B cell (primary cell): ENCODE results near the gene PAQR6. TPM values are rescaled to one million over a fixed set of nuclear protein-coding genes. Genes with fewer than 3 reads are reported as not detected.
A peak's percentile ranks its signal among the peaks of the same experiment; 100 is the strongest.

Experiments
- ATAC-seq: fragments of 200-7000 bp; cut with Tn5 transposase; one replicate; pipeline ENCODE4 v1.10.0; 2021; ENCODE audit warnings: low read depth, mild to moderate bottlenecking, moderate number of reproducible peaks, moderate library complexity
- CTCF ChIA-PET: fragments of 350-600 bp; sonication (Branson Sonifier 250); formaldehyde crosslinking; loops from one replicate; lab custom pipeline; 2021; ENCODE audit warnings: antibody characterized with exemption, inconsistent platforms; lab: Charles Lee
- POLR2A ChIA-PET: fragments of 350-600 bp; sonication (Branson Sonifier 250); formaldehyde crosslinking; loops from one replicate; lab custom pipeline; 2021; ENCODE audit warnings: antibody characterized with exemption; lab: Charles Lee
- DNase-seq: peaks from one replicate; pipeline ENCODE4 v3.0.0; 2013
- H2AFZ ChIP-seq: 2 replicates; pipeline ENCODE4 v1.6.1; 2012; ENCODE audit warnings: mild to moderate bottlenecking, low read depth, low read length; ENCODE audit not compliant: insufficient read depth, poor library complexity, severe bottlenecking
- H3K27ac ChIP-seq, 2 donors: 1 replicate in 1 of 2; 2 replicates in 1 of 2; pipeline ENCODE4 v1.5.1; 2012 to 2013; ENCODE audit warnings: low read length in 2 of 2, mild to moderate bottlenecking in 2 of 2, moderate library complexity in 1 of 2
- H3K27me3 ChIP-seq, 4 experiments: fragments of 200-600 bp in 1 of 4; sonication (generic) in 1 of 4; replicated peaks in 1 of 4; 1 replicate in 2 of 4; 2 replicates in 2 of 4; pipeline versions ENCODE4 v1.6.1 to v1.7.0; 2013 to 2016; ENCODE audit warnings: low read length in 3 of 4, mild to moderate bottlenecking in 2 of 4, mixed read lengths in 1 of 4, moderate library complexity in 1 of 4; ENCODE audit not compliant: insufficient read depth in 4 of 4, control insufficient read depth in 3 of 4; ENCODE audit errors: control extremely low read depth in 1 of 4
- H3K36me3 ChIP-seq, 2 experiments: replicated peaks in 1 of 2; 1 replicate in 1 of 2; 2 replicates in 1 of 2; pipeline versions ENCODE4 v1.6.1 to v1.7.1; 2013; ENCODE audit warnings: low read length in 1 of 2; ENCODE audit not compliant: insufficient read depth in 2 of 2, control insufficient read depth in 1 of 2; ENCODE audit errors: control extremely low read depth in 1 of 2, extremely low read depth in 1 of 2
- H3K4me1 ChIP-seq, 2 donors: fragments of 200-600 bp in 1 of 2; sonication (generic) in 1 of 2; 1 replicate in 1 of 2; 2 replicates in 1 of 2; pipeline versions ENCODE4 v1.5.1 to v1.6.1; 2013 to 2017; ENCODE audit warnings: low read length in 2 of 2; ENCODE audit not compliant: control insufficient read depth in 2 of 2, insufficient read depth in 2 of 2
- H3K4me2 ChIP-seq: replicated peaks from 2 replicates; pipeline ENCODE3; 2012; ENCODE audit warnings: mild to moderate bottlenecking, low read depth, low read length; ENCODE audit not compliant: poor library complexity, severe bottlenecking
- H3K4me3 ChIP-seq, 5 experiments: fragments of 200-600 bp in 1 of 5; sonication (generic) in 1 of 5; 1 replicate in 3 of 5; 2 replicates in 2 of 5; pipeline versions ENCODE4 v1.5.1 to v1.7.0; 2011 to 2016; ENCODE audit warnings: low read length in 4 of 5, mild to moderate bottlenecking in 4 of 5, low read depth in 2 of 5, control low read depth in 1 of 5, moderate library complexity in 1 of 5; ENCODE audit not compliant: insufficient read depth in 1 of 5; ENCODE audit errors: control extremely low read depth in 1 of 5, extremely low read depth in 1 of 5
- H3K79me2 ChIP-seq: fragments of 200-600 bp; sonication (generic); one replicate; pipeline ENCODE4 v1.6.0; 2016; ENCODE audit warnings: low read length; ENCODE audit not compliant: control insufficient read depth, insufficient read depth
- H3K9ac ChIP-seq: fragments of 200-600 bp; sonication (generic); 2 replicates; pipeline ENCODE4 v1.6.1; 2017; ENCODE audit warnings: mild to moderate bottlenecking, low read length, moderate library complexity
- H3K9me3 ChIP-seq, 3 donors: one replicate each; pipeline versions ENCODE4 v1.6.1 to v1.7.1; 2013; ENCODE audit warnings: low read length in 2 of 3; ENCODE audit not compliant: control insufficient read depth in 2 of 3, insufficient read depth in 1 of 3; ENCODE audit errors: control extremely low read depth in 1 of 3
- H4K20me1 ChIP-seq: 2 replicates; pipeline ENCODE4 v1.6.0; 2012; ENCODE audit warnings: mild to moderate bottlenecking, low read length; ENCODE audit not compliant: insufficient read depth, control insufficient read depth, poor library complexity, severe bottlenecking
- H3K27ac Mint-ChIP-seq: one replicate; pipeline ENCODE4 v1.8.0; 2021; ENCODE audit warnings: mixed read lengths
- H3K27me3 Mint-ChIP-seq: one replicate; pipeline ENCODE4 v1.8.0; 2021; ENCODE audit warnings: mixed read lengths
- H3K4me1 Mint-ChIP-seq: one replicate; pipeline ENCODE4 v1.8.0; 2021; ENCODE audit warnings: mixed read lengths
- H3K4me3 Mint-ChIP-seq: one replicate; pipeline ENCODE4 v1.8.0; 2021; ENCODE audit warnings: mixed read lengths
- H3K9me3 Mint-ChIP-seq: one replicate; pipeline ENCODE4 v1.8.0; 2022; ENCODE audit warnings: mixed read lengths; ENCODE audit not compliant: insufficient read depth
- EZH2 ChIP-seq: IDR thresholded peaks from 2 replicates; pipeline ENCODE4 v1.6.1; 2012; ENCODE audit warnings: borderline replicate concordance, low read depth, mild to moderate bottlenecking, moderate library complexity, low read length; ENCODE audit not compliant: insufficient read depth, poor library complexity, severe bottlenecking
- WGBS: methylation state at CpG from one replicate; pipeline ENCODE4 v1.1.5; 2013; ENCODE audit warnings: missing lambda C conversion rate; ENCODE audit not compliant: insufficient coverage; 5-methylcytosine and 5-hydroxymethylcytosine counted together
- intact Hi-C: fragments of 100-400 bp; cut with micrococcal nuclease; formaldehyde crosslinking; loops from one replicate; pipeline ENCODE4 v1.10.0; 2022
- polyA plus RNA-seq: library from polyadenylated mRNA; depleted of rRNA; stranded (reverse); fragments of >200 nt; gene quantifications from 2 replicates; pipeline ENCODE4 v1.2.3, GENCODE V29; 2012
- total RNA-seq, 2 donors: library from RNA; stranded (reverse); fragments of 120-200 nt in 1 of 2; gene quantifications; 1 replicate in 1 of 2; 2 replicates in 1 of 2; pipeline versions ENCODE4 v1.2.3 to v1.2.4, GENCODE V29; 2013 to 2022
- TF ChIP-seq, protein P1 (sequence below): fragments of 200-600 bp; IDR thresholded peaks from one replicate; pipeline ENCODE4 v1.8.0; 2022; ENCODE audit warnings: antibody characterized with exemption, mild to moderate bottlenecking

Gene PAQR6
- total and polyA plus RNA-seq, 2 donors (not counting 1 experiment from before 2014, with no cell fraction given): 1.3 to 1.8 TPM

DNA sequence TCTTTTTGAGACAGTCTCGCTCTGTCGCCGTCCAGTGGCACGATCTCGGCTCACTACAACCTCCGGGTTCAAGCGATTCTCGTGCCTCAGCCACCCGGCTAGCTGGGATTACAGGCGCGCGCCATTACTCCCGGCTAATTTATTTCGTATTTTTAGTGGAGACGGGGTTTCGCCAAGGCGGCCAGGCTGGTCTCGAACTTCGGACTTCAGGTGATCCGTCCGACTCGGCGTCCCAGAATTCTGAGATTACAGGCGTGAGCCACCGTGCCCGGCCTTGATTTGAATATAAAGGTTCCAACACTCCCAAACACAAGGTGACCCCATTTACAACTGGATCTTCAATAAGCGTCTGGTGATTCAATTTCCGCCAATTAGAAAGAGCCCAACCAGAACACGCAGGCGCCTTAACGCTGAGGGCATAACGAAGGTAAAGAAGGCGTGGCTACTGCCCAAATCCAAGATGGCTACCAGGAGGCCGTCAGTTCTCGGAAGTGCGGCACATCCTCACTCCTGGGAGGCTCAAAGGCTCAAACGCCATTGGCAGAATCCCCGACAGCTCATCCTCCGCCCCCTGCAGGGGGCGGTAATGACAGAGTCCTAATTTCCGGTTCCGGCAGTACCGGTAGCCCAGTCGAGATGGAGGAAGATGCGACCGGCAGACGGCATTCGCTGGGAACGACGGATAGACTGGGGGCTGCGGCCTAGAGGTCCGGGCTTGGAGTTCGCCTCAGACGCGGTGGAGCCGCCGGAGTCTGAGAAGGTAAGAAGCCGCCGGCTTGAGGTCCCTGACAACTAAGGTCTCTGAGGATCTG is 54.2 kb downstream of the PAQR6 start, which contains the start of gene SLC25A44:
Gene SLC25A44 (plus strand): TSS at position 617 of the 812 bp plus-strand sequence. CDS start 5,744 bp downstream, outside the sequence.
- ChIA-PET CTCF (interaction anchor here (0.6 to 2.1 kb wide), 7 partner anchors 19 to 257 kb away, joined by 3 to 8 read pairs (median 4); partner anchors contain the start of gene PMF1), POLR2A (interaction anchor here (0.7 to 1.9 kb wide), 4 partner anchors 19 to 89 kb away, joined by 4 to 10 read pairs (median 6); partner anchors contain the start of genes PMF1, SEMA4A and SMG5)
- under 1% methylated on average over 58 of the region's 59 CpGs for WGBS
- Histone ChIP-seq H3K4me2 (peak within 1 kb of the TSS; percentile 88), H3K4me1 (peaks cover 10 to 14% of the 10 kb centered on the region in 2 donors), H3K4me3 (peak within 1 kb of the TSS; percentile 61 to 94 (median 84)), H3K9me3 (peaks cover 0 to 4% (median 0%) of the 10 kb centered on the region in 3 donors), H3K79me2 (peaks cover 48% of the 10 kb centered on the region), H3K27ac (peak within 1 kb of the TSS; percentile 80 to 86), H4K20me1 (peaks cover 14% of the 10 kb centered on the region), H3K9ac (peak within 1 kb of the TSS; percentile 84), H2AFZ (peak within 1 kb of the TSS; percentile 87), H3K36me3 (peaks cover 0 to 18% of the 10 kb centered on the region in 2 experiments), H3K27me3 (no peaks in the 10 kb centered on the region)
- peak; percentile 99 for DNase-seq
- no peaks in the 10 kb centered on the region for H3K27me3 Mint-ChIP-seq
- peak within 1 kb of the TSS; percentile 78 for H3K27ac Mint-ChIP-seq
- peaks cover 36% of the 10 kb centered on the region for H3K4me1 Mint-ChIP-seq
- no peak for TF ChIP-seq EZH2
- TF ChIP-seq, protein P1, sequence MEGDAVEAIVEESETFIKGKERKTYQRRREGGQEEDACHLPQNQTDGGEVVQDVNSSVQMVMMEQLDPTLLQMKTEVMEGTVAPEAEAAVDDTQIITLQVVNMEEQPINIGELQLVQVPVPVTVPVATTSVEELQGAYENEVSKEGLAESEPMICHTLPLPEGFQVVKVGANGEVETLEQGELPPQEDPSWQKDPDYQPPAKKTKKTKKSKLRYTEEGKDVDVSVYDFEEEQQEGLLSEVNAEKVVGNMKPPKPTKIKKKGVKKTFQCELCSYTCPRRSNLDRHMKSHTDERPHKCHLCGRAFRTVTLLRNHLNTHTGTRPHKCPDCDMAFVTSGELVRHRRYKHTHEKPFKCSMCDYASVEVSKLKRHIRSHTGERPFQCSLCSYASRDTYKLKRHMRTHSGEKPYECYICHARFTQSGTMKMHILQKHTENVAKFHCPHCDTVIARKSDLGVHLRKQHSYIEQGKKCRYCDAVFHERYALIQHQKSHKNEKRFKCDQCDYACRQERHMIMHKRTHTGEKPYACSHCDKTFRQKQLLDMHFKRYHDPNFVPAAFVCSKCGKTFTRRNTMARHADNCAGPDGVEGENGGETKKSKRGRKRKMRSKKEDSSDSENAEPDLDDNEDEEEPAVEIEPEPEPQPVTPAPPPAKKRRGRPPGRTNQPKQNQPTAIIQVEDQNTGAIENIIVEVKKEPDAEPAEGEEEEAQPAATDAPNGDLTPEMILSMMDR: peak; percentile 67
- intact Hi-C loops: loop anchor here (1.0 to 5.0 kb wide), 9 partner anchors 20 to 336 kb away; partner anchors contain the start of genes CCT3, GON4L, MEX3A and PMF1
- peak within 1 kb of the TSS; percentile 92 for H3K4me3 Mint-ChIP-seq
- no peaks in the 10 kb centered on the region for H3K9me3 Mint-ChIP-seq
- ATAC-seq: peak; percentile 99

Other genes with a start within 250 kb of the PAQR6 start
- gene SSR2, start 227.1 kb downstream of the PAQR6 start, total RNA-seq: 160 and 161 TPM in 2 replicates
- gene SSR2, start 227.1 kb downstream of the PAQR6 start, polyA plus RNA-seq: 359 and 386 TPM in 2 replicates
- gene UBQLN4, start 194.3 kb downstream of the PAQR6 start, total RNA-seq: 35.1 and 39.0 TPM in 2 replicates
- 20.9 and 24.1 TPM in 2 replicates for gene UBQLN4, start 194.3 kb downstream of the PAQR6 start, polyA plus RNA-seq
- gene LAMTOR2, start 193.3 kb downstream of the PAQR6 start, total RNA-seq: 31.5 and 37.8 TPM in 2 replicates
- gene LAMTOR2, start 193.3 kb downstream of the PAQR6 start, polyA plus RNA-seq: 27.9 and 55.9 TPM in 2 replicates
- gene RAB25, start 186.9 kb downstream of the PAQR6 start, total RNA-seq: 0.69 and 1.1 TPM in 2 replicates
- gene RAB25, start 186.9 kb downstream of the PAQR6 start, polyA plus RNA-seq: 0.81 and 2.2 TPM in 2 replicates
- 0.73 and 1.1 TPM in 2 replicates for gene MEX3A, start 165.6 kb downstream of the PAQR6 start, total RNA-seq
- gene MEX3A, start 165.6 kb downstream of the PAQR6 start, polyA plus RNA-seq: 0.22 and 0.27 TPM in 2 replicates
- 28.7 and 32.3 TPM in 2 replicates for gene LMNA, start 133.3 kb downstream of the PAQR6 start, total RNA-seq
- 19.4 and 53.1 TPM in 2 replicates for gene LMNA, start 133.3 kb downstream of the PAQR6 start, polyA plus RNA-seq
- gene SEMA4A, start 94.5 kb downstream of the PAQR6 start, total RNA-seq: 6.4 and 9.2 TPM in 2 replicates
- gene SEMA4A, start 94.5 kb downstream of the PAQR6 start, polyA plus RNA-seq: 15.5 and 23.2 TPM in 2 replicates
- gene SLC25A44, start 54.0 kb downstream of the PAQR6 start, total RNA-seq: 26.6 and 27.2 TPM in 2 replicates
- gene SLC25A44, start 54.0 kb downstream of the PAQR6 start, polyA plus RNA-seq: 14.9 and 21.9 TPM in 2 replicates
- 58.3 and 64.3 TPM in 2 replicates for gene PMF1, start 35.0 kb downstream of the PAQR6 start, total RNA-seq
- 101 and 114 TPM in 2 replicates for gene PMF1, start 35.0 kb downstream of the PAQR6 start, polyA plus RNA-seq
- 7.4 and 8.3 TPM in 2 replicates for gene BGLAP, start 5.9 kb downstream of the PAQR6 start, total RNA-seq
- gene BGLAP, start 5.9 kb downstream of the PAQR6 start, polyA plus RNA-seq: 1.4 and 3.1 TPM in 2 replicates
- gene SMG5, start 34.8 kb upstream of the PAQR6 start, total RNA-seq: 74.0 and 77.0 TPM in 2 replicates
- 45.8 and 53.5 TPM in 2 replicates for gene SMG5, start 34.8 kb upstream of the PAQR6 start, polyA plus RNA-seq
- gene TMEM79, start 36.3 kb upstream of the PAQR6 start, total RNA-seq: 9.9 and 11.5 TPM in 2 replicates
- 16.9 and 19.1 TPM in 2 replicates for gene TMEM79, start 36.3 kb upstream of the PAQR6 start, polyA plus RNA-seq
- gene GLMP, start 47.6 kb upstream of the PAQR6 start, total RNA-seq: 21.2 and 21.3 TPM in 2 replicates
- 4.2 and 10.2 TPM in 2 replicates for gene GLMP, start 47.6 kb upstream of the PAQR6 start, polyA plus RNA-seq
- 0.49 TPM in 1 of 2 replicates, not detected in the other for gene VHLL, start 51.3 kb upstream of the PAQR6 start, total RNA-seq
- 0.36 and 0.45 TPM in 2 replicates for gene VHLL, start 51.3 kb upstream of the PAQR6 start, polyA plus RNA-seq
- gene CCT3, start 90.2 kb upstream of the PAQR6 start, total RNA-seq: 106 and 109 TPM in 2 replicates
- 78.4 and 107 TPM in 2 replicates for gene CCT3, start 90.2 kb upstream of the PAQR6 start, polyA plus RNA-seq
- 0.69 TPM in 1 of 2 replicates, not detected in the other for gene TSACC, start 90.5 kb upstream of the PAQR6 start, total RNA-seq
- gene TSACC, start 90.5 kb upstream of the PAQR6 start, polyA plus RNA-seq: 1.2 TPM in 1 of 2 replicates, not detected in the other
- not detected in 2 replicates for gene RHBG, start 121.2 kb upstream of the PAQR6 start, total RNA-seq
- gene RHBG, start 121.2 kb upstream of the PAQR6 start, polyA plus RNA-seq: not detected in 2 replicates